SH-SY5Y (cell line): ENCODE measurements around the gene PPP2R2D.

Experiments used
- GATA2 ChIP-seq: IDR thresholded peaks from 2 replicates; pipeline ENCODE4 v1.6.1; 2011; ENCODE audit warnings: mild to moderate bottlenecking, low read depth, low read length
- GATA3 ChIP-seq: IDR thresholded peaks from 2 replicates; pipeline ENCODE4 v1.6.1; 2011; ENCODE audit warnings: low read depth, mild to moderate bottlenecking, low read length, moderate library complexity

- TF ChIP-seq GATA2 (no peak), GATA3 (no peak)
Measured at GRCh38 chr10:131906269-131906639, 5.4 kb downstream of the PPP2R2D start.
